Liver (tissue), 6 donors: ENCODE results near the gene ZNF678. TPM values are rescaled to one million over a fixed set of nuclear protein-coding genes. Genes with fewer than 3 reads are reported as not detected.

Experiments used
- polyA plus RNA-seq, 2 donors: library from polyadenylated mRNA; stranded (reverse) in 1 of 2; unstranded in 1 of 2; fragments of 200-250 nt in 1 of 2; fragments of >200 nt in 1 of 2; fragmentation: Nextera tagmentation in 1 of 2; extraction: Ambion mirVana in 1 of 2; gene quantifications; one replicate each; pipeline versions ENCODE4 v1.2.1 to v1.2.3, GENCODE V29; 2013 to 2015
- small RNA-seq: library from RNA; depleted of rRNA; stranded (forward); fragments of <200 nt; gene quantifications from one replicate; pipeline ENCODE3, GENCODE V24; 2014
- total RNA-seq, 2 donors: library from RNA; depleted of rRNA; stranded (reverse); fragments of >200 nt; gene quantifications; one replicate each; pipeline ENCODE4 v1.2.3, GENCODE V29; 2014
- TF ChIP-seq, protein P1 (sequence below): IDR thresholded peaks from 2 replicates; pipeline ENCODE4 v1.6.1; 2016; ENCODE audit warnings: antibody characterized with exemption, mild to moderate bottlenecking
- TF ChIP-seq, protein P2 (sequence below): fragments of 150-350 bp; IDR thresholded peaks from 2 replicates; pipeline ENCODE4 v1.5.1; 2017; ENCODE audit warnings: improper control_type of control experiment, low read depth, low read length; ENCODE audit not compliant: missing input control
- donor health status: healthy.
- donor health status: healthy.
- donor health status: healthy.

The ZNF678 gene
- total and polyA plus RNA-seq, 4 donors: 0.76 to 16.6 (median 4.2) TPM

DNA sequence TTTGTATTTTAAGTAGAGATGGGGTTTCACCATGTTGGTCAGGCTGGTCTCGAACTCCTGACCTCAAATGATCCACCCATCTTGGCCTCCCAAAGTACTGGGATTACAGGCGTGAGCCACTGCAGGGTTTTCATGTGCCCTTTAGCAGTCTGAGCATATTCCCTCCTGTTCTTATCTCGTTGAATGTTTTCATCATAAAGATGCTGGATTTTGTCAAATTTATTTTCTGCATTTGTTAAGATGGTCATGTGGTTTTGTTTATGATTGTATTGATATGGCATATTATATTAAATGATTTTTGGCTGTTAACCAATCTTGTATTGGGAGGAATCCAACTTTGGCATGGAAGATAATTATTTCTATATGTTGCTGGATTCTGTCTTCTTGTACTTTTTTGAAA lies 163.0 kb downstream of the ZNF678 start (continued):
- TF ChIP-seq, protein P1, sequence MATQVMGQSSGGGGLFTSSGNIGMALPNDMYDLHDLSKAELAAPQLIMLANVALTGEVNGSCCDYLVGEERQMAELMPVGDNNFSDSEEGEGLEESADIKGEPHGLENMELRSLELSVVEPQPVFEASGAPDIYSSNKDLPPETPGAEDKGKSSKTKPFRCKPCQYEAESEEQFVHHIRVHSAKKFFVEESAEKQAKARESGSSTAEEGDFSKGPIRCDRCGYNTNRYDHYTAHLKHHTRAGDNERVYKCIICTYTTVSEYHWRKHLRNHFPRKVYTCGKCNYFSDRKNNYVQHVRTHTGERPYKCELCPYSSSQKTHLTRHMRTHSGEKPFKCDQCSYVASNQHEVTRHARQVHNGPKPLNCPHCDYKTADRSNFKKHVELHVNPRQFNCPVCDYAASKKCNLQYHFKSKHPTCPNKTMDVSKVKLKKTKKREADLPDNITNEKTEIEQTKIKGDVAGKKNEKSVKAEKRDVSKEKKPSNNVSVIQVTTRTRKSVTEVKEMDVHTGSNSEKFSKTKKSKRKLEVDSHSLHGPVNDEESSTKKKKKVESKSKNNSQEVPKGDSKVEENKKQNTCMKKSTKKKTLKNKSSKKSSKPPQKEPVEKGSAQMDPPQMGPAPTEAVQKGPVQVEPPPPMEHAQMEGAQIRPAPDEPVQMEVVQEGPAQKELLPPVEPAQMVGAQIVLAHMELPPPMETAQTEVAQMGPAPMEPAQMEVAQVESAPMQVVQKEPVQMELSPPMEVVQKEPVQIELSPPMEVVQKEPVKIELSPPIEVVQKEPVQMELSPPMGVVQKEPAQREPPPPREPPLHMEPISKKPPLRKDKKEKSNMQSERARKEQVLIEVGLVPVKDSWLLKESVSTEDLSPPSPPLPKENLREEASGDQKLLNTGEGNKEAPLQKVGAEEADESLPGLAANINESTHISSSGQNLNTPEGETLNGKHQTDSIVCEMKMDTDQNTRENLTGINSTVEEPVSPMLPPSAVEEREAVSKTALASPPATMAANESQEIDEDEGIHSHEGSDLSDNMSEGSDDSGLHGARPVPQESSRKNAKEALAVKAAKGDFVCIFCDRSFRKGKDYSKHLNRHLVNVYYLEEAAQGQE: no peak
- TF ChIP-seq, protein P2, sequence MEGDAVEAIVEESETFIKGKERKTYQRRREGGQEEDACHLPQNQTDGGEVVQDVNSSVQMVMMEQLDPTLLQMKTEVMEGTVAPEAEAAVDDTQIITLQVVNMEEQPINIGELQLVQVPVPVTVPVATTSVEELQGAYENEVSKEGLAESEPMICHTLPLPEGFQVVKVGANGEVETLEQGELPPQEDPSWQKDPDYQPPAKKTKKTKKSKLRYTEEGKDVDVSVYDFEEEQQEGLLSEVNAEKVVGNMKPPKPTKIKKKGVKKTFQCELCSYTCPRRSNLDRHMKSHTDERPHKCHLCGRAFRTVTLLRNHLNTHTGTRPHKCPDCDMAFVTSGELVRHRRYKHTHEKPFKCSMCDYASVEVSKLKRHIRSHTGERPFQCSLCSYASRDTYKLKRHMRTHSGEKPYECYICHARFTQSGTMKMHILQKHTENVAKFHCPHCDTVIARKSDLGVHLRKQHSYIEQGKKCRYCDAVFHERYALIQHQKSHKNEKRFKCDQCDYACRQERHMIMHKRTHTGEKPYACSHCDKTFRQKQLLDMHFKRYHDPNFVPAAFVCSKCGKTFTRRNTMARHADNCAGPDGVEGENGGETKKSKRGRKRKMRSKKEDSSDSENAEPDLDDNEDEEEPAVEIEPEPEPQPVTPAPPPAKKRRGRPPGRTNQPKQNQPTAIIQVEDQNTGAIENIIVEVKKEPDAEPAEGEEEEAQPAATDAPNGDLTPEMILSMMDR: no peak

Small RNAs within 50 kb of the gene (small RNA-seq; reads per million reads assigned to genes)
- gene RNA5SP77: 0.22 reads per million, percentile 7 among the genes with 10 or more reads in this experiment

Other genes starting within 250 kb of the ZNF678 start
- 10 to 100 TPM; 34.4 to 39.9 TPM for gene CDC42BPA, start 245.1 kb upstream of the ZNF678 start, total RNA-seq
- 10 to 100 TPM in 1 of 2 donors, 1 to 10 TPM in 1; 5.8 to 14.2 TPM for gene CDC42BPA, start 245.1 kb upstream of the ZNF678 start, polyA plus RNA-seq
- 10 to 100 TPM; 12.6 to 22.1 TPM for gene JMJD4, start 171.7 kb downstream of the ZNF678 start, total RNA-seq
- gene JMJD4, start 171.7 kb downstream of the ZNF678 start, polyA plus RNA-seq: 10 to 100 TPM; 12.4 to 15.5 TPM
- gene SNAP47, start 171.9 kb downstream of the ZNF678 start, total RNA-seq: 10 to 100 TPM; 16.8 to 23.3 TPM
- gene SNAP47, start 171.9 kb downstream of the ZNF678 start, polyA plus RNA-seq: 10 to 100 TPM; 15.3 to 15.7 TPM